Left kidney (tissue), 2 donors: ENCODE results near the gene PNKD. TPM values are rescaled to one million over a fixed set of nuclear protein-coding genes. Genes with fewer than 3 reads are reported as not detected.

ENCODE experiments used
- DNase-seq: peaks from one replicate; pipeline ENCODE4 v3.0.0-alpha.2; 2013
- polyA plus RNA-seq: library from polyadenylated mRNA; unstranded; fragments of 120-200 nt; gene quantifications from one replicate; pipeline ENCODE4 v1.2.1, GENCODE V29; 2013; ENCODE audit not compliant: insufficient read length

Gene PNKD
- polyA plus RNA-seq, 1 donor = 86.6 TPM

DNA sequence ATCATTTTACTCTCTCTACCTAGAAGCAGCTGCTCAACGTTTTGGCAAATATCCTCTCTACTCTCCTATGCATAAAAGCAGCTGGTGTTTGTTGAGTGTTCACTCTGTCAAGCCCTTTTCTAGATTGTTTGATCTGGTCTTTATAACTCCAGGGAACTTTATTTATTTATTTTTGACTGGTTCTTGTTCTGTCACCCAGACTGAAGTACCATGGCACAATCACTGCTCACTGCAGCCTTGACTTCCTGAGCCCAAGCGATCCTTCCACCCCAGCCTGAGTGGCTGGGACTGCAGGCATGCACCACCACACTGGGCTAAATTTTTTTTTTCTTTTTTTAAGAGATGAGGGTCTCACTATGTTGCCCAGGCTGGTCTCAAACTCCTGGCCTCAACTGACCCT lies 99.0 kb downstream of the PNKD start:
- DNase-seq = no peak

DNA sequence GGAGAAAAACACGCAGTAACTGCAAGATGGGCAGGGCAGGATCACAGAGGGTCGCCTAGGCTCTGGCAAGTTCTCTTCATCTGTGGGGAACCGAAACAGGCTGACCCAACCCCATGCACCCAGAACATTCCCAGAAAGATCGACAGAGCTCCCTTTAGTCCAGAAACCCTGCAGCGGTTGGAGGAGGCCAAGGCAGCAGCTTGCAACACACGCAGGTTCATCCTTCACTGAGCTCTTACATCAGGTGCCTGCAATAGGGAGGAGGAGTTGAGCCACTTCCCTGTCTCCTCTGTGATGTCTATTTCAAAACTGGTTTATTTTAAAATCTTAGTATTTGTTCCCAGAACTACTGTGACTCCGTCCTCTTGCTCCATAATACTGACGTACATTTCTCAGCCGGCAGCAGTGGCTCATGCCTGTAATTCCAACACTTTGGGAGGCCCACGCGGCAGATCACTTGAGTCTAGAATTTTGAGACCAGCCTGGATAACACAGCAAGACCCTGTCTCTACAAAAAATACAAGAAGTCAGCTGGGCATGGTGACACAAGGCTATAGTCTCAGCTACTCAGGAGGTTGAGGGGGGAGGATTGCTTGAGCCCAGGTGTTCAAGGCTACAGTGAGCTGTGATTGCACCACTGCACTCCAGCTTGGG lies 100.2 kb downstream of the PNKD start:
- DNase-seq = no peak

DNA sequence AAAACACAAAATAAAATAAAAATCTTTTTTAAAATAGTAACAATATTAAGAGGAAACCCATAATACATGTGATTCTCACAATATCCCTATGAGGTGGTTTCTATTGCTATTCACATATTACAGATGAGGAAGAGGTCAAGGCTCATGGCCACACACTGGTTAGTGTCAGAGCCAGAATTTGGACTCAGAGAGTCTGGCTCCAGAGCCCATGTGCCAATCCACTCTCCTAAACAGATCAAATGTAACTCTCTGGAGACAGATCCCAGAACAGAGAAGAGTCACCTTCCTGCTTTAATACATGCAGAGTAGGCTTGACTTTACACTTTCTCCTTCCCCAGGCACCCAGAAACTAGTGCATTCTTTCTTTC lies 101.6 kb downstream of the PNKD start:
- no peak for DNase-seq

DNA sequence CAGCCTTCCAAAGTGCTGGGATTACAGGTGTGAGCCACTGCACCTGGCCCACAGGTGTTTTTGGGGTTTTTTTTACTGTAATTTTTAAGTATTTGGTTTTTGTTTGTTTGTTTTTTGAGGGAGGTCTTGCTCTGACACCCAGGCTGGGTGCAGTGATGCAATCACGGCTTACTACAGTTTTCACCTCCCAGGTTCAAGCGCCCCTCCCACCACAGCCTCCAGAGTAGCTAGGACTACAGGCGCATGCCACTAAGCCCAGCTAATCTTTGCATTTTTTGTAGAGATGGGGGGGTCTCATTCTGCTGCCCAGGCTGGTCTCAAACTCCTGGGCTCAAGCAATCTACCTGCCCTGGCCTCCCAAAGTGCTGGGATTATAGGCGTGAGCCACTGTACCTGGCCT lies 104.5 kb downstream of the PNKD start:
- DNase-seq = no peak

DNA sequence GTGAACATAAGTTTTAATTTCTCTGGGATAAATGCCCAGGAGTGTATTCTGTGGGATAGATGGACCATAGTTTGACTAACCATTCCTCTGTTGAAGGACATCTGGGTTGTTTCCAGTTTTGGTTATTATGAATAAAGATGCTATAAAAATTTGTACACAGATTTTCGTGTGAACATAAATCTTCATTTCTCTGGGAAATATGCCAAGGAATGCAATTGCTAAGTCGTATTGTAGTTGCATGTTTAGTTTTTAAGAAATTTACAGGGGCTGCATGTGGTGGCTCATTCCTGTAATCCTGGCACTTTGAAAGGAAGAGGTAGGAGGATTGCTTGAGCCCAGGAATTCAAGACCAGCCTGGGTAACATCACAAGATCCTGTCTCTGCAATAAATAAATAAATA lies 104.9 kb downstream of the PNKD start:
- DNase-seq = no peak

DNA sequence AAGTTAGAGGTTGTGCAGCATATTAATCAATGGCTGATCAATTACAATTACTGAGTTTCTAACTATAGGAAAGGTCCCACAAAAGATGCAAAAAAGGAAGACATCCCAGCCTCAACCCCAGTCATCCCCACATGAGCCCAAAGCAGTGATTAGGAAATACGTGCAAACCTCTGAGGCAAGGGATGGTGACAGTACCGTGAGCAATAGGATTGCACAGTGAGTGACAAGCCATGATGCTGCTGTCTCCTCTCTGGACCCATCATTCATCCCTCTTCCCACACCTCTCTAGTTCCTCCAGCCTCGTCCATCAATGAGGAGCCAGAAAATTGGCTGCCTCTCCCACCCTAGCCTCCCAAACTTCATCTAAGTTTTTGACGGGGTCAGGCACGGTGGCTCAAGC lies 107.7 kb downstream of the PNKD start:
- DNase-seq = no peak

DNA sequence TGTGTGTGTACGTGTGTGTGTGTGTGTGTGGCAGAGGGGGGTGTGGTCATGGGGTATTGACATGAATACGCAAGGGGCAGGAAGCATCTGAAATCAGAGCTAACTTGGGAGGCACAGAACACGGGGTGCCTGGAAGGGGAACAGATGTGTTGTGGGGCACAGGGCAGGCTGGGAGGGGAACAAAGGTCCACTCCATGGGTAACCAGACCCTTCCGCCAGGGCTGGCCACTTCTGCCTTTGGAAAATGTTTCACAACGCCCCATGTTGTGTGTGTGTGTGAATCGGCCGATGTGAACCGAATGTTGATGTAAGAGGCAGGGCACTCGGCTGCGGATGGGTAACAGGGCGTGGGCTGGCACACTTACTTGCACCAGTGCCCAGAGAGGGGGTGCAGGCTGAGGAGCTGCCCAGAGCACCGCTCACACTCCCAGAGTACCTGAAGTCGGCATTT lies 111.6 kb downstream of the PNKD start, which contains the start of gene SLC11A1:
TSS of gene SLC11A1 (plus strand) at position 358 of the 451 bp plus-strand sequence. CDS start 96 bp downstream, outside the sequence.
- DNase-seq = no peak

DNA sequence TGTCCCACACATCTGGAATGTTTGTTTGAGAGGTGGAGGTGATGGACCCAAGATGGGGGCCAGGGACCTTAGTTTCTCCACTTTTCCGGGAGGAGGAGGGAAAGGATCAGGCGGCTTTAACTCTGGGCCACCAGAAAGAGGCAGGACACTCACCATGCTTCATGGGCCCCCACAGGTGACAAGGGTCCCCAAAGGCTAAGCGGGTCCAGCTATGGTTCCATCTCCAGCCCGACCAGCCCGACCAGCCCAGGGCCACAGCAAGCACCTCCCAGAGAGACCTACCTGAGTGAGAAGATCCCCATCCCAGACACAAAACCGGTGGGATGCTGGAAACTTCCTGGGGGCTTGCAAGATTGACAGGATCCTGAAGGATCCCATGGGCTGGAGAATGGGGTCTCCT lies 112.5 kb downstream of the PNKD start:
- DNase-seq = no peak

DNA sequence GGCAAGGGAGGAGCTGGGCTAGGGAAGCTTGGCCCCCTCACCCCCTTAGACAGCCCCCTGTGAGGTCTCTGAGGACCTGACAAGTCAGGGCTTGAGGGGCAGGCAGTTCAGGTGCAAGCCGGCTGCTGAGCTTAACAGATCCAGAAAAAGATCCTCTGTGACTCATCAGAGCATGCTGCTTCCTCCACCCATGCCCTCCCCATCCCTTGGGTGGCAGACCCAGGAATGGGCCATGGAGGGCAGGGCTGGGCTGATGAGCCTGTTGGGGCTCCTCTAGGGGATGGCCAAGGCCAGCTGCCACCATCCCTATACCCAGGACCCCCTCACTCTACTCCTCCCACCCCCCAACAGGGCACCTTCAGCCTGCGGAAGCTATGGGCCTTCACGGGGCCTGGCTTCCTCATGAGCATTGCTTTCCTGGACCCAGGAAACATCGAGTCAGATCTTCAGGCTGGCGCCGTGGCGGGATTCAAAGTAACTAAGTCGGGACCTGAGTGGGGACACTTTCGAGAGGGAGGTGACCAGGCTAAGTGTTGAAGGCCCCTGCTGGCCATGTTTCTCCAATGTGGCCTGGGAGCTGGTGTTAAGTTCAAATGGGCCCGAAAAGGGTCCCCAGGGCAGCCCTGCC lies 113.7 kb downstream of the PNKD start:
- no peak for DNase-seq

DNA sequence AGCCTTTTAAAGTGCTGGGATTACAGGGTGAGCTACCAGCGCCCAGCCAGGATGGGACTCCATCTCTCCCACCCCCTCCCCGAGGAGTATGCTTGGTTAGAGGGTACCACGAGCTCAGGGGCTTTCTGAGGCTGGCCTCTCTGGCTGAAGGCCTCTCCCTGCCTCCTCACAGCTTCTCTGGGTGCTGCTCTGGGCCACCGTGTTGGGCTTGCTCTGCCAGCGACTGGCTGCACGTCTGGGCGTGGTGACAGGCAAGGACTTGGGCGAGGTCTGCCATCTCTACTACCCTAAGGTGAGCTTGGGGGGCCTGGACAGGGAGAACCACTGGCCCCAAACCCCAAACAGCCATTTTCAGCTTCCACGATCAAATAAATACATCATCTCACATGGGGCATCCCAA lies 114.7 kb downstream of the PNKD start:
- DNase-seq = no peak

DNA sequence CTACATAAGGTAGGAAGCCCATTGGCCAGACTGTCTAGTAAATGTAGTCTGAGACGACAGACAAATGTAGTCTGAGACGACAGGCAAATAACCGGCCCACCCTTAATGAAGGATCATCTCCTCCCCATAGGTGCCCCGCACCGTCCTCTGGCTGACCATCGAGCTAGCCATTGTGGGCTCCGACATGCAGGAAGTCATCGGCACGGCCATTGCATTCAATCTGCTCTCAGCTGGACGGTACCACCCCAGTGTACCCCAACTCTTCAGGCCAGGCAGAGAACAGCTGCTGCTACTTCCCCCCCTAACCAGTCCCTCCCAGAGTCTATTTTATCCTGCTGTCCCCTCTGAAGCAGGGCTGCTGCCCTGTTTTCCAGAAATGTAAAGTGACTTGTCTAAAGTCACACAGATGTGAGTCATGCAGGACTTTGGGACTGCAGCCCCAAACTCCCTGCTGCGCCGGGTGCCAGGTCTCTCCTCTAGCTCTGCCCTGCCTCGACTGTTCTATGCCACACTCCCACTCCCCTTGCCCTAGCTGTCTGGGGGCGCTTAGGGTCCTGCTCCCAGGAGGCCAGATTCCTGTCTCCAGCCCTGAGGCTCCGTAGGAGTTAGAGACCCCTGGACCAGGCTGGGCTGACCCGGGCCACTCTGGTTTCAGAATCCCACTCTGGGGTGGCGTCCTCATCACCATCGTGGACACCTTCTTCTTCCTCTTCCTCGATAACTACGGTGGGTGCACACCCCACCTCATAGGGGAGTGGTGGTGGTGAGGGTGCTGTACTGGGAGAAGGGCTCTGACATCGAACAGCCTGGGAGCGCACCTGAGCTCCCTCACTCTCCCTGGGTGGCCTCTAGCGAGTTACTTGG lies 116.4 kb downstream of the PNKD start:
- DNase-seq = no peak

DNA sequence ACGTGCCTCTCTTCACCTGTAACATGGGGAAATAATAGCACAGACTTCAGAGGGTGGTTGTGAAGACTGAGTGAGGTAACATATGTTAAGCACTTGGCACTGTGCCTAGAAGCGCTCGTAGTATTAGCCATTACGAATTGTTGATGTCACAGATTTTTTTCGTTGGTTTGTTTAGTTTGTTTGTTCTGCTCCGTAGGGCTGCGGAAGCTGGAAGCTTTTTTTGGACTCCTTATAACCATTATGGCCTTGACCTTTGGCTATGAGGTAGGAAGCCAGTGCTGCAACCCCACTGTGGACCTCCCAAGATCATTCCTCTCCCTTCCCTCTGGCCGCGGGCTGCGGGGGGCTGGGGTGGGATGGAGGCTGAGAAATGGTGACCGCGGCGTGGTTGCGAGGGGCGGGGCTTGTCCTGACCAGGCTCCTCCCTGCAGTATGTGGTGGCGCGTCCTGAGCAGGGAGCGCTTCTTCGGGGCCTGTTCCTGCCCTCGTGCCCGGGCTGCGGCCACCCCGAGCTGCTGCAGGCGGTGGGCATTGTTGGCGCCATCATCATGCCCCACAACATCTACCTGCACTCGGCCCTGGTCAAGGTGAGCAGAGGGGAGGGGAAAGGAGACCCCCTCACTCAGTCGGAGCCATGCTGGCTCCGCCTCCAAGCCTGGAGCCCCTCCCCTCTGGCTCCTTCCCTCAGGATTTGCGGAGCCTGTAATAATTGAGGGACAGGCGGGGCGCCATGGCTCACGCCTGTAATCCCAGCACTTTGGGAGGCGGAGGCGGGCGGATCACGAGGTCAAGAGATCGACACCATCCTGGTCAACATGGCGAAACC lies 117.3 kb downstream of the PNKD start:
- peak; percentile 85 for DNase-seq

DNA sequence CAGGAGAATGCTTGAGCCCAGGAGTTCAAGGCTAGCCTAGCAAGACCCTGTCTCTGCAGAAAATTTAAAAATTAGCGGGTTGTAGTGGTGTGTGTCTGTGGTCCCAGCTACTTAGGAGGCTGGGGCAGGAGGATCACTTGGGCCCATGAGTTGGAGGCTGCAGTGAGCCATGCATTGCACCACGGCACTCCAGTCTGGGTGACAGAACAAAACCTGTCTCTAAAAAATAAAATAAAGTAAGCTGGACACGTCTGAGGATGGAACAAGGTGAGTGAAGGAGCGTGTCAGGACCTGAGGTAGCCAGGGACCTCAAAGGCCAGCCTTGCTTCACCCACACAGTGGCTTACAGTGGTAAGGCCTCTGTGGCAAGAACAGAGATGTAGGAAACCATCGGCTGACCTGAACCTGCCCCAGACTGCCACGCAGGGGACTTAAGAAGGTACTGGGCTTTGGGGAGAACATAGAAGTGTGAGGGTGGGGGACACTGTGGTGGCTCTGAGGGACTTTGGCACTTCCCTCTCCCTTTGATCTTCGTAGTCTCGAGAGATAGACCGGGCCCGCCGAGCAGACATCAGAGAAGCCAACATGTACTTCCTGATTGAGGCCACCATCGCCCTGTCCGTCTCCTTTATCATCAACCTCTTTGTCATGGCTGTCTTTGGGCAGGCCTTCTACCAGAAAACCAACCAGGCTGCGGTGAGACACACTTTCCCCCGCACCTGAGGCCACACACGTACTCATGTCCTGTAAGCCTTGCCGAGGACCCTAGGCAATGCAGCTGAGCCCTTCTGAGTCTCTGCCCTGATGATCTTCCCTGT lies 119.2 kb downstream of the PNKD start:
- no peak for DNase-seq

DNA sequence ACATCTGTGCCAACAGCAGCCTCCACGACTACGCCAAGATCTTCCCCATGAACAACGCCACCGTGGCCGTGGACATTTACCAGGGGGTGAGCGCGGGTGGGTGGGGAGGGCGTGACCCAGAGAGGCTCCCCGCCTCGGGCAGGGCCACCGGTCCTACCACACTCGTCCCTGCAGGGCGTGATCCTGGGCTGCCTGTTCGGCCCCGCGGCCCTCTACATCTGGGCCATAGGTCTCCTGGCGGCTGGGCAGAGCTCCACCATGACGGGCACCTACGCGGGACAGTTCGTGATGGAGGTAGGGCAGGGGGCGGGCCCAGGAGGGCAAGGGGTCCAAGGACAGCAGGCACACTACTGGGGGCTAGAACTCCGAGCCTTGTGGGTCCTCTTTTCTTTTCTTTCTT lies 120.9 kb downstream of the PNKD start:
- no peak for DNase-seq

DNA sequence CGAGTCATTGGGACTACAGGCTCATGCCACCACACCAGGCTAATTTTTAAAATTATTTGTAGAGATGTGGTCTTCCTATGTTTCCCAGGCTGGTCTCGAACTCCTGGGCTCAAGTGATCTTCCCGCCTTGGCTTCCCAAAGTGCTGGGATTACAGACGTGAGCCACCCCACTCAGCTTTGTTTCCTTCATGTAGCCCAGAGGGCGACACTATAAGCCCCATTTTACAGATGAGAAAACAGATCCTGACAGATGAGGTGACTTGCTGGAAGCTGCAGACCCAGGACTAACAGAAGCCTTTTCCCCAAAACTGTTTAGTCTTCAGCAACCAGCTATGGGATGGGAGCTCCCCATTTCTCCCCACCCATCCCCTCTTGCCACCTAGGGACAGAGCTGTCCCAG lies 122.1 kb downstream of the PNKD start:
- DNase-seq = no peak

DNA sequence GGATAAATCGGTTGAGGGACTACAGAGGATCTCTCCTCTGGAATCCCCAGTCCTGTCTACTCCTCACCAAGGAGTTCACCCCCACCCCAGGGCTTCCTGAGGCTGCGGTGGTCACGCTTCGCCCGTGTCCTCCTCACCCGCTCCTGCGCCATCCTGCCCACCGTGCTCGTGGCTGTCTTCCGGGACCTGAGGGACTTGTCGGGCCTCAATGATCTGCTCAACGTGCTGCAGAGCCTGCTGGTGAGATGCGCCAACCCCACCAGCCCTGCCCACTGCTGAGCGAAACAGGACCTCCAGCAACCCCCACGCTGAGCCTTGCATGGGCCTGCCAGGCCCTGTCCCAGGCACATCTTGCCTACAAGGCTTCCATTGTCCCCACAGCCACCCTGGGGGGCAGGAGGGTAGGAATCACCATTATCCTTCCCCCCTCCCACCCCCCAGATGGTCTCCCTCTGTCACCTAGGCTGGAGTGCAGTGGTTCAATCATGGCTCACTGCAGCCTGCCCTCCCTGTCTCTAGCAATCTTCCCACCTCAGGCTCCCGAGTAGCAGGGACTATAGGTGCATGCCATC lies 122.7 kb downstream of the PNKD start:
- no peak for DNase-seq

DNA sequence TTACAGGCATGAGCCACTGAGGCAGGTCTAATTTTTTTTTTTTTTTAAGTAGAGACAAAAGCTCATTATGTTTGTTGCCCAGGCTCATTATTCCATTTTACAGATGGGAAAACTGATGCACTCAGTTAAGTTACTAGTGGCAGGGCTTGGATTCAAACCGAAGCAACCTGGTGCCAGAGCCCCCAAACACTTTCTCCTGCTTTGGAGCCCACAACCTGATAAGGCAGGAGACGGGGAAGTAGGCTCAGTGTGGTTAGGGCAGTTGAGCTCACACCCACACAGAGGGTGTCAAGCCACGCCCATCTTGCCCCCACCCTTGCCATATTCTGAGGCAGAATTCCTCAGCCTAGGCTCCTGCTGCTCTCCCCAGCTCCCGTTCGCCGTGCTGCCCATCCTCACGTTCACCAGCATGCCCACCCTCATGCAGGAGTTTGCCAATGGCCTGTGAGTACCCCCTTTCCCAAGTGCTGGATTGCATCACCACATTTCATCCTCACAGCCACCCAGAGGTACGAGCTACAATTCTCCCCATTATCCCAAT lies 123.5 kb downstream of the PNKD start:
- DNase-seq = no peak

DNA sequence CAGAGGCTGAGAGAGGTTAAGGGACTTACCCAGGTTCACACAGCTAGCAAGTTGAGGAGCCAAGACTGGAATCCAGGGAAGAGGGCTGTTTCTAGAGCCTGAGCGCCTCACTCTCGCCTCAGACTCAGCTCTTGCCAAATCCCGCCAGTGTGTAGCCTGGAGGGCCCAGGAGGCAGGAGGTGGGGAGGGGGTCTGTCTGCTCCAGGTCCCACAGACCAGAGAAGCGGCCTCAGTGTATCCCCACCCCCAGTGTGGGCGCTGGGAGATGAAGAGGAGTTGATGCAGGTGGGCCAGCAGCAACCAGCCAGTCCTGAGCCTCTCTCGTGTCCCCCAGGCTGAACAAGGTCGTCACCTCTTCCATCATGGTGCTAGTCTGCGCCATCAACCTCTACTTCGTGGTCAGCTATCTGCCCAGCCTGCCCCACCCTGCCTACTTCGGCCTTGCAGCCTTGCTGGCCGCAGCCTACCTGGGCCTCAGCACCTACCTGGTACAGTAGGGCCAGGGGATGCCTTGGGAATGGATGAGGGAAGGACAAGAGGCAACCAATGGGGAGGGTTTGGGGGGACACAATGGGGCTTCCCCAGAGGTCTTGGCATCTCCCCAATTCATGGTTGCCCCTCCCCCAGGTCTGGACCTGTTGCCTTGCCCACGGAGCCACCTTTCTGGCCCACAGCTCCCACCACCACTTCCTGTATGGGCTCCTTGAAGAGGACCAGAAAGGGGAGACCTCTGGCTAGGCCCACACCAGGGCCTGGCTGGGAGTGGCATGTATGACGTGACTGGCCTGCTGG lies 124.2 kb downstream of the PNKD start:
- no peak for DNase-seq

DNA sequence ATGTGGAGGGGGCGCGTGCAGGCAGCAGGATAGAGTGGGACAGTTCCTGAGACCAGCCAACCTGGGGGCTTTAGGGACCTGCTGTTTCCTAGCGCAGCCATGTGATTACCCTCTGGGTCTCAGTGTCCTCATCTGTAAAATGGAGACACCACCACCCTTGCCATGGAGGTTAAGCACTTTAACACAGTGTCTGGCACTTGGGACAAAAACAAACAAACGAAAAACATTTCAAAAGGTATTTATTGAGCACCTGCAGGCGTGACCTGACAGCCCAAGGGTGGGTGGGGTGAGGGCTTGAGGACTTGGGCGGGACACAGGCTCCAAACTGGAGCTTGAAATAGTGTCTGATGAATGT lies 124.7 kb downstream of the PNKD start:
- DNase-seq = no peak

DNA sequence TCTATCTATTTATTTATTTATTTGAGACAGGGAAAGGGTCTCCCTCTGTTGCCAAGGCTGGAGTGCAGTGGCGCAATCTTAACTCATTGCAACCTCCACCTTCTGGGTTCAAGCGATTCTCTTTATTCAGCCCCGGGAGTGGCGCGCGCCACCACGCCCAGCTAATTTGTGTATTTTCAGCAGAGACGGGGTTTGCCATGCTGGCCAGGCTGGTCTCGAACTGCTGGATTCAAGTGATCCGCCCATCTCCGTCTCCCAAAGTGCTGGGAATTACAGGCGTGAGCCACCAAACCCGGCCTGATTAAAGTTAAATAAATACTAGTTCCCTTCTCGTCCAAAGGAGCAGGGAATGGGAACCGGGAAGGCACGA lies 125.1 kb downstream of the PNKD start:
- DNase-seq = no peak
